Measurements from ENCODE around the gene ZNF804A. TPM values are rescaled to one million over a fixed set of nuclear protein-coding genes. Genes with fewer than 3 reads are reported as not detected.
"Not testable (repeated sequence)": the region's sequence is repeated elsewhere in the genome, so short reads cannot be mapped to it uniquely, and the experiment has no call there.

Gene ZNF804A
- polyA plus RNA-seq, 1 donor = 6.4 TPM

GRCh38 chr2:184859187-184859586, 260.9 kb downstream of the ZNF804A start:
- no peak for DNase-seq
- Histone ChIP-seq H3K9me3 (ENCODE audit: control insufficient read depth, low read depth, low read length) (peaks cover 17% of the 10 kb centered on the region), H3K36me3 (ENCODE audit: control insufficient read depth, insufficient read depth, low read length) (no peaks in the 10 kb centered on the region), H3K27ac (ENCODE audit: low read length) (no peak overlapping the region), H3K4me3 (ENCODE audit: low read length) (no peak overlapping the region), H3K4me1 (ENCODE audit: control insufficient read depth, insufficient read depth, low read length) (no peaks in the 10 kb centered on the region), H3K27me3 (ENCODE audit: control insufficient read depth, insufficient read depth, low read length) (no peaks in the 10 kb centered on the region)

DNA sequence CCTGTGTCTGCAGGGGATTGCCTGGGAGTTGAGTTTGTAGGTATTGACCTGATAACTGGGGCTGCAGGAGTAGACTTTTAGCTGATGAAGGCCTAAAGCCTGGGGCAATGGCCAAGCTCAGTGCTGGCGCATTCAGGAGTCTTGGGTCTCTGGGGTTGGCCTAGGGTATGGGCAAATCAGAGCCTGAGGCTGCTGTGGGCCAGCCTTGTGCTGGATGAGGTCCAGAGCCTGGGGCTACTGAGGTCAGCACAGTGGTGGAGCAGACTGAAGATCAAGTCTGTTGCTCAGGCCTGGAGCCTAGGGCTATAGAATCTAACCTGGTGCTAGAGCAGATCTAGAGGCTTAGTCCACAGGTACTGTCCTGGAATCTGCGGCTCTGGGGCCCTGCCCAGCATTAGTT, 262.4 kb downstream of the ZNF804A start:
- WGBS (ENCODE audit: insufficient coverage, low lambda C conversion rate) = no CpG with 5 or more reads among the region's 2 CpGs
- Histone ChIP-seq H3K4me1 (ENCODE audit: control insufficient read depth, insufficient read depth, low read length) (no peaks in the 10 kb centered on the region), H3K9me3 (ENCODE audit: control insufficient read depth, low read depth, low read length) (peaks cover 17% of the 10 kb centered on the region), H3K36me3 (ENCODE audit: control insufficient read depth, insufficient read depth, low read length) (no peaks in the 10 kb centered on the region), H3K4me3 (ENCODE audit: low read length) (no peak overlapping the region), H3K27ac (ENCODE audit: low read length) (no peak overlapping the region), H3K27me3 (ENCODE audit: control insufficient read depth, insufficient read depth, low read length) (no peaks in the 10 kb centered on the region)
- no peak for DNase-seq

- Histone ChIP-seq H3K4me3 (ENCODE audit: low read length) (no peak overlapping the region), H3K4me1 (ENCODE audit: control insufficient read depth, insufficient read depth, low read length) (no peaks in the 10 kb centered on the region), H3K27me3 (ENCODE audit: control insufficient read depth, insufficient read depth, low read length) (no peaks in the 10 kb centered on the region), H3K27ac (ENCODE audit: low read length) (no peak overlapping the region), H3K9me3 (ENCODE audit: control insufficient read depth, low read depth, low read length) (no peaks in the 10 kb centered on the region), H3K36me3 (ENCODE audit: control insufficient read depth, insufficient read depth, low read length) (no peaks in the 10 kb centered on the region)
- no peak for DNase-seq
Observed at GRCh38 chr2:184875212-184875611, 276.9 kb downstream of the ZNF804A start.

- no peak for DNase-seq
- no peak overlapping the region for H3K4me3 ChIP-seq (ENCODE audit: low read length)
- no peaks in the 10 kb centered on the region for H3K27me3 ChIP-seq (ENCODE audit: control insufficient read depth, insufficient read depth, low read length)
Observed at GRCh38 chr2:184875911-184876310, 277.6 kb downstream of the ZNF804A start.

GRCh38 chr2:184877909-184878308, 279.6 kb downstream of the ZNF804A start:
- H3K36me3 ChIP-seq (ENCODE audit: control insufficient read depth, insufficient read depth, low read length) = no peaks in the 10 kb centered on the region
- no peak overlapping the region for H3K27ac ChIP-seq (ENCODE audit: low read length)
- no peak overlapping the region for H3K4me3 ChIP-seq (ENCODE audit: low read length)
- DNase-seq = no peak
- no peaks in the 10 kb centered on the region for H3K4me1 ChIP-seq (ENCODE audit: control insufficient read depth, insufficient read depth, low read length)
- no peaks in the 10 kb centered on the region for H3K27me3 ChIP-seq (ENCODE audit: control insufficient read depth, insufficient read depth, low read length)
- WGBS (ENCODE audit: insufficient coverage, low lambda C conversion rate) = no CpG with 5 or more reads among the region's 2 CpGs
- no peaks in the 10 kb centered on the region for H3K9me3 ChIP-seq (ENCODE audit: control insufficient read depth, low read depth, low read length)

More at GRCh38 chr2:184875911-184876310, 277.6 kb downstream of the ZNF804A start:
- Histone ChIP-seq H3K4me1 (ENCODE audit: control insufficient read depth, insufficient read depth, low read length) (no peaks in the 10 kb centered on the region), H3K27ac (ENCODE audit: low read length) (no peak overlapping the region), H3K9me3 (ENCODE audit: control insufficient read depth, low read depth, low read length) (no peaks in the 10 kb centered on the region), H3K36me3 (ENCODE audit: control insufficient read depth, insufficient read depth, low read length) (no peaks in the 10 kb centered on the region)

DNA sequence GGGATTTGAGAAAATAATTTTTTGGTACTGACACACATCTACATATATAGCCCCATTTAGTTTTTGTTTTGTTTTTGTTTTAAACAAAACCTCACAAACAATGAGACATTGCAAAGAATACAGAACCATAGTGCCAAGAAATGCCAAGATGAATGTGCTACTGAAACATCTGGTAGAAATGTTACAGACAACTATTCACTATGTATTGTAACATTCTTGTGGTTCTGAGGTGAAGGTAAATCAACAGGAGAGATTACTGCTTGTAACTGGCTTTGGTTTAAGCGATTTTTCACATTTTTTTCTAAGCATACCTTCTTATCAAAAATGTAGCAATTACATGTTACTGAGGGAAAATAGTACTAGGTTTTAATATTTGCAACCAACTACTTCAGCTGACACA, 281.3 kb downstream of the ZNF804A start:
- Histone ChIP-seq H3K4me3 (ENCODE audit: low read length) (no peak overlapping the region), H3K27ac (ENCODE audit: low read length) (no peak overlapping the region), H3K36me3 (ENCODE audit: control insufficient read depth, insufficient read depth, low read length) (no peaks in the 10 kb centered on the region), H3K27me3 (ENCODE audit: control insufficient read depth, insufficient read depth, low read length) (no peaks in the 10 kb centered on the region), H3K4me1 (ENCODE audit: control insufficient read depth, insufficient read depth, low read length) (no peaks in the 10 kb centered on the region), H3K9me3 (ENCODE audit: control insufficient read depth, low read depth, low read length) (no peaks in the 10 kb centered on the region)
- 80% methylated on average over 1 of the region's 1 CpG for WGBS (ENCODE audit: insufficient coverage, low lambda C conversion rate)
- DNase-seq = no peak

- not testable (repeated sequence) for DNase-seq; H3K4me3 ChIP-seq (ENCODE audit: low read length); H3K27ac ChIP-seq (ENCODE audit: low read length); H3K27me3 ChIP-seq (ENCODE audit: control insufficient read depth, insufficient read depth, low read length); H3K36me3 ChIP-seq (ENCODE audit: control insufficient read depth, insufficient read depth, low read length); H3K4me1 ChIP-seq (ENCODE audit: control insufficient read depth, insufficient read depth, low read length); H3K9me3 ChIP-seq (ENCODE audit: control insufficient read depth, low read depth, low read length)
- no CpG with 5 or more reads among the region's 2 CpGs for WGBS (ENCODE audit: insufficient coverage, low lambda C conversion rate)
Observed at GRCh38 chr2:184886585-184886984, 288.3 kb downstream of the ZNF804A start.

DNA sequence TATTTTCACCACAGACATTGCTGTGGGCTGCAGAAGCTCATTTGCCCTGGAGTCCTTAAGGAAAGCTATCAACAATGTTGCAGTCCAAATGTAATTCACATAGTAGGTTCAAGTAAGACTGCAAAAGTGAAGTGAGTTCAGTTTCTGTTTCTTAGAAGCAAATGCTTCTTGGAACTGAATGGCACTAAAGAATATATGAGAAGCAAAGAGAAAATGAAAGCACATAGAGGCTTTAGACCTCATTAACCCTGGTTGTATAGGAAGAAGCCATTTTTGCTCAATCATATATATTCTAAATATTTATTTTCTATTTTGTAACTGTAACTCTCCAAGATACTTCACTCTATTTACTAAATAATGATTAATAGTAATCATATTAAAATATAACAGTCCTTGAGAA, 292.0 kb downstream of the ZNF804A start:
- H3K9me3 ChIP-seq (ENCODE audit: control insufficient read depth, low read depth, low read length) = peaks cover 3% of the 10 kb centered on the region
- peak in 1 of 2 donors; percentile 2 for DNase-seq
- no peak overlapping the region for H3K27ac ChIP-seq (ENCODE audit: low read length)
- no peaks in the 10 kb centered on the region for H3K4me1 ChIP-seq (ENCODE audit: control insufficient read depth, insufficient read depth, low read length)
- H3K36me3 ChIP-seq (ENCODE audit: control insufficient read depth, insufficient read depth, low read length) = no peaks in the 10 kb centered on the region
- no peak overlapping the region for H3K4me3 ChIP-seq (ENCODE audit: low read length)
- no peaks in the 10 kb centered on the region for H3K27me3 ChIP-seq (ENCODE audit: control insufficient read depth, insufficient read depth, low read length)

DNA sequence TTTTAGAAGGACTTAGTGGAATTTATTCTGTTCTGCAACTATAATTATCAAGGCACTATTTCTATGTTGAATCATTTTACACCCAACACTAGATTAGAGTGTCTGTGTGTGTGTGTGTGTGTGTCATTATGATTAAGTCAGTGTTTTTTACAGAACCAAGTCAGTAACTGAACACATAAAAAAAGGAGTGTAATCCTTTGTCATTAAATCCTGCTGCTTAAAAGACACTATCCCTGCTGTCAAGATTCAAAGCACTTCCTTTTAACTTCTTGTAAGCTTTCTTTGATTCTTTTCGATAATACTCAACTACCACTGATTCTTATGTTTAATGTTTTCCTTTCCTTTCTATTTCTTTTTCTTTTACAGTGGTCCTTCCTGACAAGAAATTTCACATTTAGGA, 306.7 kb downstream of the ZNF804A start:
- no peaks in the 10 kb centered on the region for H3K27me3 ChIP-seq (ENCODE audit: control insufficient read depth, insufficient read depth, low read length)
- no peaks in the 10 kb centered on the region for H3K9me3 ChIP-seq (ENCODE audit: control insufficient read depth, low read depth, low read length)
- no peak for DNase-seq
- no peaks in the 10 kb centered on the region for H3K4me1 ChIP-seq (ENCODE audit: control insufficient read depth, insufficient read depth, low read length)
- no peak overlapping the region for H3K27ac ChIP-seq (ENCODE audit: low read length)
- no peaks in the 10 kb centered on the region for H3K36me3 ChIP-seq (ENCODE audit: control insufficient read depth, insufficient read depth, low read length)
- H3K4me3 ChIP-seq (ENCODE audit: low read length) = no peak overlapping the region
- 83% methylated on average over 1 of the region's 1 CpG for WGBS (ENCODE audit: insufficient coverage, low lambda C conversion rate)

DNA sequence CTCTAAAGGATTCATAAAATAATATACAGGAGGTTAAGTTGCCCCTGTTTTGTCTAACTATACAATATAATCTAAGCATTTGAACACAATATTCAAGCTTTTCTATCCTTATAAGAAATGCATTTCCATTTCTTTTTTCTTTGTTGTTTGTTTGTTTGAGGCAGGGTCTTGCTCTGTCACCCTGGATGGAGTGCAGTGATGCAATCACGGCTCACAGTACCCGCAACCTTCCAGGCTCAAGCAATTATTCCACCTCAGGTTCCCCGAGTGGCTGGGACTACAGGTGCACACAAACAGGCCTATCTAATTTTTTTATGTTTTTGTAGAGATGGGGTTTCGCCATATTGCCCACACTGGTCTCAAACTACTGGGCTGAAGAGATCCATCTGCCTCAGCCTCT, 307.8 kb downstream of the ZNF804A start:
- H3K4me3 ChIP-seq (ENCODE audit: low read length) = no peak overlapping the region

DNA sequence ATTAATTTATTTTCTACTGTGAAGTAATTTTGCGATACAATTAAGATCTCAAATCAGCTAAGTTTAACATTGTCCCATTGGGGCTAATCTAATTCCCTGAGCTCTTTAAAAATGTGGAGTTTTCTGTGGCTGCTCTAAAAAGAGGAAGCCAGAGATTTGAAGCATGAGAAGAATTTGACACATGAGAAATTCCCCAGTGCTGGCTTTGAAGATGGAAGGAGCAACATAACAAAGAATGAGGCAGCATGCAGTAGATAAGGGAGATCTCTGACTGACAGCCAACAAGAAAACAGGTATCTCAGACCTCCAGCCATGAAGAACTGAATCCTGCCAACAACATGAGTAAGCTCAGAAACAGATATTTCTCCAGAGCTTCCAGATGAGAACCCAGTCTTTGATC, 308.4 kb downstream of the ZNF804A start:
- Histone ChIP-seq H3K36me3 (ENCODE audit: control insufficient read depth, insufficient read depth, low read length) (no peaks in the 10 kb centered on the region), H3K27ac (ENCODE audit: low read length) (no peak overlapping the region), H3K4me3 (ENCODE audit: low read length) (no peak overlapping the region), H3K4me1 (ENCODE audit: control insufficient read depth, insufficient read depth, low read length) (no peaks in the 10 kb centered on the region), H3K27me3 (ENCODE audit: control insufficient read depth, insufficient read depth, low read length) (no peaks in the 10 kb centered on the region), H3K9me3 (ENCODE audit: control insufficient read depth, low read depth, low read length) (no peaks in the 10 kb centered on the region)
- no peak for DNase-seq
- no CpG with 5 or more reads among the region's 1 CpG for WGBS (ENCODE audit: insufficient coverage, low lambda C conversion rate)

More for the DNA sequence above, 307.8 kb downstream of the ZNF804A start:
- no peak for DNase-seq
- Histone ChIP-seq H3K4me1 (ENCODE audit: control insufficient read depth, insufficient read depth, low read length) (no peaks in the 10 kb centered on the region), H3K27me3 (ENCODE audit: control insufficient read depth, insufficient read depth, low read length) (no peaks in the 10 kb centered on the region), H3K9me3 (ENCODE audit: control insufficient read depth, low read depth, low read length) (no peaks in the 10 kb centered on the region), H3K36me3 (ENCODE audit: control insufficient read depth, insufficient read depth, low read length) (no peaks in the 10 kb centered on the region), H3K27ac (ENCODE audit: low read length) (no peak overlapping the region)
- no CpG with 5 or more reads among the region's 4 CpGs for WGBS (ENCODE audit: insufficient coverage, low lambda C conversion rate)

Data from large intestine (tissue), 3 donors.